SK-N-MC (cell line): Measurements from ENCODE around the gene TRAIP.

ENCODE experiments used
- EZH2 ChIP-seq: fragments of 200-600 bp; sonication (generic); IDR thresholded peaks from one replicate; pipeline ENCODE4 v1.6.1; 2017; ENCODE audit warnings: antibody characterized with exemption
- POLR2AphosphoS5 ChIP-seq: IDR thresholded peaks from 2 replicates; pipeline ENCODE4 v1.6.1; 2012; ENCODE audit warnings: mild to moderate bottlenecking, low read depth, low read length, borderline replicate concordance

DNA sequence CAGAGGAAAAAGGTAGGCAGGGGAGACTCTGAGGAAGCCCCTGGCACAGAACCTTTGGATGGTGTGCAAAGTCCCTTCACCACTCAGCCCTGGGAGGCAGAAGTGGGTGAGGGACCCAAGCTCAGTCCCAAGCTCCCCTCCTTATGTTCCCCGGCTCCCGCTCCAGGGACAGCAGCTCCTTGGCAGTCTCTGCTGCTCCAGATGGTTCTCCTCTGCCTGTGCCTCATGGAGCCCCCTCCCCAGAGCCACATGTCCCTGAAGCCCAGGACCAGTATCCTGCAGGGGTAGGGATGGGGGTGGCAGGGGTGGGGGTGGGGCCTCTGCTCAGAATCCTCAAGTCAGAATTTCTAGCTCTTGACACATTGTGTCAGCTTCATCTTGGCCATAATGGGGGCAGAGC lies 21.4 kb upstream of the TRAIP start:
- no peak for TF ChIP-seq EZH2
- TF ChIP-seq POLR2AphosphoS5 = no peak
